ENCODE data around the gene ZNF804B. TPM values are rescaled to one million over a fixed set of nuclear protein-coding genes. Genes with fewer than 3 reads are reported as not detected.

Gene ZNF804B
- total RNA-seq, 1 experiment from 2014 or later: not detected

- no peaks in the 10 kb centered on the region for H3K79me2 ChIP-seq (ENCODE audit: low read length)
- H3K27ac ChIP-seq (ENCODE audit: low read length): no peak overlapping the region
- POLR2A ChIA-PET (ENCODE audit: unreplicated experiment): no interaction called here
Measured at GRCh38 chr7:89133819-89134218, 374.3 kb downstream of the ZNF804B start.

GRCh38 chr7:89145801-89146200 lies 386.3 kb downstream of the ZNF804B start:
- no peaks in the 10 kb centered on the region for H3K9me2 ChIP-seq (replicated peaks; ENCODE audit: low read length)
- ATAC-seq (no peak), DNase-seq (no peak)
- H3K4me3 ChIP-seq (ENCODE audit: low read length): no peak overlapping the region
- POLR2A ChIA-PET (ENCODE audit: unreplicated experiment): no interaction called here
- H3K9me3 ChIP-seq (ENCODE audit: low read length): no peaks in the 10 kb centered on the region
- H3K4me2 ChIP-seq (ENCODE audit: low read length): no peak overlapping the region
- H3K36me3 ChIP-seq (ENCODE audit: low read depth, low read length): no peaks in the 10 kb centered on the region
- CTCF ChIA-PET: no interaction called here
- no peak overlapping the region for H3K27ac ChIP-seq (ENCODE audit: low read length)
- intact Hi-C loops (cut with micrococcal nuclease): no loop called here
- H3K79me2 ChIP-seq (ENCODE audit: low read length): no peaks in the 10 kb centered on the region
- H3K9ac ChIP-seq (ENCODE audit: low read length): no peak overlapping the region
- no peak overlapping the region for H2AFZ ChIP-seq (ENCODE audit: low read length)
- no peaks in the 10 kb centered on the region for H3F3A ChIP-seq (ENCODE audit: low read length, unreplicated experiment)
- H3K27me3 ChIP-seq (ENCODE audit: low read length): no peaks in the 10 kb centered on the region
- no TSS peak for BruUV-seq (replicated peaks)
- no peaks in the 10 kb centered on the region for H3K4me1 ChIP-seq (ENCODE audit: insufficient read depth, low read length)
- no peaks in the 10 kb centered on the region for H4K20me1 ChIP-seq (ENCODE audit: low read length)
- TF ChIP-seq EZH2 (IDR thresholded peaks at IDR 0.05; ENCODE audit: low read length, unreplicated experiment): no peak
- no peak for TF ChIP-seq EZH2phosphoT487 (IDR thresholded peaks at IDR 0.05; ENCODE audit: borderline replicate concordance, low read length)
- no peak for TF ChIP-seq CTCF (conservative IDR thresholded peaks at IDR 0.05; ENCODE audit: low read depth, low read length)

More at GRCh38 chr7:89133819-89134218, 374.3 kb downstream of the ZNF804B start:
- CTCF ChIA-PET: no interaction called here
- Histone ChIP-seq H2AFZ (ENCODE audit: low read length) (no peak overlapping the region), H3K9me3 (ENCODE audit: low read length) (no peaks in the 10 kb centered on the region), H3K4me3 (ENCODE audit: low read length) (no peak overlapping the region), H3K4me2 (ENCODE audit: low read length) (no peak overlapping the region), H3F3A (ENCODE audit: low read length, unreplicated experiment) (no peaks in the 10 kb centered on the region), H4K20me1 (ENCODE audit: low read length) (no peaks in the 10 kb centered on the region), H3K9ac (ENCODE audit: low read length) (no peak overlapping the region), H3K27me3 (ENCODE audit: low read length) (no peaks in the 10 kb centered on the region), H3K36me3 (ENCODE audit: low read depth, low read length) (no peaks in the 10 kb centered on the region), H3K4me1 (ENCODE audit: insufficient read depth, low read length) (no peaks in the 10 kb centered on the region), H3K9me2 (replicated peaks; ENCODE audit: low read length) (no peaks in the 10 kb centered on the region)
- intact Hi-C loops (cut with micrococcal nuclease): no loop called here
- BruUV-seq (replicated peaks): no TSS peak
- no peak for TF ChIP-seq CTCF (conservative IDR thresholded peaks at IDR 0.05; ENCODE audit: low read depth, low read length)
- TF ChIP-seq EZH2 (IDR thresholded peaks at IDR 0.05; ENCODE audit: low read length, unreplicated experiment): no peak
- no peak for TF ChIP-seq EZH2phosphoT487 (IDR thresholded peaks at IDR 0.05; ENCODE audit: borderline replicate concordance, low read length)
- ATAC-seq: no peak
- DNase-seq: no peak

- Histone ChIP-seq H3K4me2 (ENCODE audit: low read length) (no peak overlapping the region), H3K9ac (ENCODE audit: low read length) (no peak overlapping the region), H3K27me3 (ENCODE audit: low read length) (no peaks in the 10 kb centered on the region), H3K4me1 (ENCODE audit: insufficient read depth, low read length) (no peaks in the 10 kb centered on the region), H3K4me3 (ENCODE audit: low read length) (no peak overlapping the region), H3K36me3 (ENCODE audit: low read depth, low read length) (no peaks in the 10 kb centered on the region), H4K20me1 (ENCODE audit: low read length) (no peaks in the 10 kb centered on the region), H3K79me2 (ENCODE audit: low read length) (no peaks in the 10 kb centered on the region), H3F3A (ENCODE audit: low read length, unreplicated experiment) (no peaks in the 10 kb centered on the region), H2AFZ (ENCODE audit: low read length) (no peak overlapping the region), H3K27ac (ENCODE audit: low read length) (no peak overlapping the region), H3K9me3 (ENCODE audit: low read length) (no peaks in the 10 kb centered on the region), H3K9me2 (replicated peaks; ENCODE audit: low read length) (no peaks in the 10 kb centered on the region)
- ChIA-PET CTCF (no interaction called here), POLR2A (ENCODE audit: unreplicated experiment) (no interaction called here)
- BruUV-seq (replicated peaks): no TSS peak
- TF ChIP-seq EZH2 (IDR thresholded peaks at IDR 0.05; ENCODE audit: low read length, unreplicated experiment) (no peak), CTCF (conservative IDR thresholded peaks at IDR 0.05; ENCODE audit: low read depth, low read length) (no peak), EZH2phosphoT487 (IDR thresholded peaks at IDR 0.05; ENCODE audit: borderline replicate concordance, low read length) (no peak)
- DNase-seq (no peak), ATAC-seq (no peak)
- intact Hi-C loops (cut with micrococcal nuclease): no loop called here
Measured at GRCh38 chr7:89160107-89160506, 400.6 kb downstream of the ZNF804B start.
